DOHH2 (cell line): ENCODE data around the gene PPFIA1.

ENCODE experiments used
- H3F3A ChIP-seq: fragments of 200-600 bp; sonication (generic), shearing (Covaris generic); 2 replicates; pipeline ENCODE4 v1.6.0; 2016; ENCODE audit warnings: antibody characterized with exemption, mild to moderate bottlenecking; ENCODE audit not compliant: control insufficient read depth, insufficient read depth
- H3K27ac ChIP-seq: fragments of 200-600 bp; sonication (generic); 2 replicates; pipeline ENCODE4 v1.5.1; 2014; ENCODE audit warnings: low read depth, mild to moderate bottlenecking, low read length, moderate library complexity
- H3K27me3 ChIP-seq: fragments of 200-600 bp; sonication (generic); 2 replicates; pipeline ENCODE4 v1.6.1; 2014; ENCODE audit warnings: mild to moderate bottlenecking, low read length, mixed read lengths; ENCODE audit not compliant: control insufficient read depth
- H3K36me3 ChIP-seq: fragments of 200-600 bp; sonication (generic); 2 replicates; pipeline ENCODE4 v1.6.1; 2014; ENCODE audit warnings: mild to moderate bottlenecking, low read length, moderate library complexity, mixed read lengths; ENCODE audit not compliant: control insufficient read depth
- H3K4me1 ChIP-seq: fragments of 200-600 bp; sonication (generic); 2 replicates; pipeline ENCODE4 v1.6.1; 2014; ENCODE audit warnings: mild to moderate bottlenecking, low read length, mixed read lengths; ENCODE audit not compliant: control insufficient read depth
- H3K4me2 ChIP-seq: fragments of 200-600 bp; sonication (generic); 2 replicates; pipeline ENCODE4 v1.6.0; 2014; ENCODE audit warnings: mild to moderate bottlenecking, low read length, moderate library complexity
- H3K4me3 ChIP-seq: fragments of 200-600 bp; sonication (generic); 2 replicates; pipeline ENCODE4 v1.5.1; 2014; ENCODE audit warnings: mild to moderate bottlenecking, low read length, mixed read lengths
- H3K79me2 ChIP-seq: fragments of 200-600 bp; sonication (generic); 2 replicates; pipeline ENCODE4 v1.6.1; 2014; ENCODE audit warnings: mild to moderate bottlenecking, low read length, mixed read lengths; ENCODE audit not compliant: control insufficient read depth
- H3K9me2 ChIP-seq: fragments of 200-600 bp; sonication (generic); replicated peaks from 2 replicates; pipeline ENCODE4 v1.6.1; 2014; ENCODE audit warnings: mild to moderate bottlenecking, low read length, mixed read lengths; ENCODE audit not compliant: control insufficient read depth
- H3K9me3 ChIP-seq: fragments of 200-600 bp; sonication (generic); 2 replicates; pipeline ENCODE4 v1.6.1; 2014; ENCODE audit warnings: antibody characterized with exemption, low read length, mixed read lengths; ENCODE audit not compliant: control insufficient read depth, insufficient read depth
- H4K20me1 ChIP-seq: fragments of 200-600 bp; sonication (generic); 2 replicates; pipeline ENCODE4 v1.6.0; 2014; ENCODE audit warnings: low read depth, mild to moderate bottlenecking, antibody characterized with exemption, low read length, moderate library complexity; ENCODE audit not compliant: control insufficient read depth, insufficient read depth
- EZH2phosphoT487 ChIP-seq: fragments of 200-600 bp; sonication (generic); IDR thresholded peaks from 2 replicates; pipeline ENCODE4 v1.6.1; 2017; ENCODE audit warnings: borderline replicate concordance, mild to moderate bottlenecking, antibody characterized with exemption, low read length, moderate library complexity, mixed read lengths
- TF ChIP-seq, protein P1 (sequence below): fragments of 200-600 bp; sonication (generic); IDR thresholded peaks from one replicate; pipeline ENCODE4 v1.5.1; 2014; ENCODE audit warnings: antibody characterized with exemption, mild to moderate bottlenecking, low read depth, low read length; ENCODE audit not compliant: poor library complexity, severe bottlenecking

The PPFIA1 gene

DNA sequence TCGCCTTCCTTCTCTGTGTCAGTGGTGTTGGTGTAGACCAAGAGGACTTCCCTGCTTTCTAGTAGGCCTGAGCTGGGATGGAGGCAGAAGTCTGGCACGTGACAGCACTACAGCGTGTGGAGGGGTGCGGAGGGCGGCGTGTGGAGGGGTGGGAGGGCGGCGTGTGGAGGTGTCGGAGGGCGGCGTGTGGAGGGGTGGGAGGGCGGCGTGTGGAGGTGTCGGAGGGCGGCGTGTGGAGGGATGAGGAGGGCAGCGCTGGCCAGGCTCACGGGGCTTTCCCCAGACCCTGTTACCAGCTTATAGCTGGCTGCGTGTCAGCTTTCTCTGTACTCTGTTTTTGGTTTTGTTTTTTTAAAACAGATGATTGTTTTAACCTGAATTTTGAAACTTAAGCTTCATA is 82.1 kb downstream of the PPFIA1 start:
- Histone ChIP-seq H3K4me2 (no peak overlapping the region), H3K9me3 (no peaks in the 10 kb centered on the region), H3K4me3 (no peak overlapping the region), H3K9me2 (no peaks in the 10 kb centered on the region), H3K4me1 (no peaks in the 10 kb centered on the region), H3K27me3 (no peaks in the 10 kb centered on the region), H3K36me3 (peaks cover 56% of the 10 kb centered on the region), H3F3A (no peaks in the 10 kb centered on the region), H3K79me2 (no peaks in the 10 kb centered on the region), H4K20me1 (no peaks in the 10 kb centered on the region), H3K27ac (no peak overlapping the region)
- TF ChIP-seq EZH2phosphoT487 = no peak
- TF ChIP-seq, protein P1, sequence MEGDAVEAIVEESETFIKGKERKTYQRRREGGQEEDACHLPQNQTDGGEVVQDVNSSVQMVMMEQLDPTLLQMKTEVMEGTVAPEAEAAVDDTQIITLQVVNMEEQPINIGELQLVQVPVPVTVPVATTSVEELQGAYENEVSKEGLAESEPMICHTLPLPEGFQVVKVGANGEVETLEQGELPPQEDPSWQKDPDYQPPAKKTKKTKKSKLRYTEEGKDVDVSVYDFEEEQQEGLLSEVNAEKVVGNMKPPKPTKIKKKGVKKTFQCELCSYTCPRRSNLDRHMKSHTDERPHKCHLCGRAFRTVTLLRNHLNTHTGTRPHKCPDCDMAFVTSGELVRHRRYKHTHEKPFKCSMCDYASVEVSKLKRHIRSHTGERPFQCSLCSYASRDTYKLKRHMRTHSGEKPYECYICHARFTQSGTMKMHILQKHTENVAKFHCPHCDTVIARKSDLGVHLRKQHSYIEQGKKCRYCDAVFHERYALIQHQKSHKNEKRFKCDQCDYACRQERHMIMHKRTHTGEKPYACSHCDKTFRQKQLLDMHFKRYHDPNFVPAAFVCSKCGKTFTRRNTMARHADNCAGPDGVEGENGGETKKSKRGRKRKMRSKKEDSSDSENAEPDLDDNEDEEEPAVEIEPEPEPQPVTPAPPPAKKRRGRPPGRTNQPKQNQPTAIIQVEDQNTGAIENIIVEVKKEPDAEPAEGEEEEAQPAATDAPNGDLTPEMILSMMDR = no peak

DNA sequence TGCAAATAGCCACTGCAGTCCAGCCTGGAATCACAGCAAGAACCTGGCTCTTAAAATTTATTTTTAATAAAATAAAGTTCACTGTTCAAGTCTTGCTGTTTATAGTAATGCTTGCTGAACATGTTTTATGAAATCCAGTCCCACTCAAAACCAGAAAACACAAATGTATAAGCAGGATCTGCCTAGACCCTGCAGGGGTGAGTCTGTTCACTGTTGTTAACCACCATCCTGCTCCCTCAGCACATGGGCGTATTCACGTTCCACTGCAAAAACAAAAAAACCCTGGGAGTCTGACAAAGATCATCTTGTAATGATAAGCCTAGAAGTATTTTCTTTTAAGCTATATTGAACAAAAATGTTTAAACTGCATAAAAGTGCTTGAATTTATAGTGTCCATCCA is 82.8 kb downstream of the PPFIA1 start:
- Histone ChIP-seq H3K27me3 (no peaks in the 10 kb centered on the region), H3F3A (no peaks in the 10 kb centered on the region), H3K36me3 (peaks cover 56% of the 10 kb centered on the region), H3K4me1 (no peaks in the 10 kb centered on the region), H3K9me3 (no peaks in the 10 kb centered on the region), H3K4me2 (no peak overlapping the region), H3K9me2 (no peaks in the 10 kb centered on the region), H3K27ac (no peak overlapping the region), H4K20me1 (no peaks in the 10 kb centered on the region), H3K79me2 (no peaks in the 10 kb centered on the region), H3K4me3 (no peak overlapping the region)
- no peak for TF ChIP-seq EZH2phosphoT487
- TF ChIP-seq, protein P1 = no peak

DNA sequence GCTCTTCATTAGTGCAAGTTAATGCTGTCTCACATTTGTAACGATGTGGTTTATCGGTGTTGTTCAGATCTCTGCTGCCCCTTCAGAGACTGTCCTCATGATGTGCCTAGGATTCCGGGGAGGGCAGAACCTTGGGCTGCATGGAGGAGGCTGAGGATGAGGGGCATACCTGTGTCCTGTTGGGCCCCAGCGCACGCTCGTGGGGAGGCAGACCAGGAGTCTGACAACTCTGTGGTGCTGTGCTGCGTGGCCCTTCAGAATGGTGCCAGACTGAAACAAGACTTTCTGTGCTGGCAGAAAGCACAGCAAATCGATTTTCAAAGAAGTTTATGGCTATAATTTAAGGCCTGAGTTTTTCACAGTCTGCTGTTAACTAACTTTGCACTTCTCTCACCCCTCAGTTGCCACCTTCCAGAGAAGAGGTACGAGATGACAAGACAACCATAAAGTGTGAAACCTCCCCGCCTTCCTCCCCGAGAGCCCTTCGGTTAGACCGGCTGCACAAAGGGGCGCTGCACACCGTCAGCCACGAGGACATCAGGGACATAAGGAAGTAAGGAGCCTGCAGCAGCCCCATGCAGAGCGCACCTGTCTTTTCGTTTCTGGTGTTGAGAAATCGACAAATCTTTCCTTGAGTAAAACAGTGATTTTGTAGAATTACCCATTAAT is 83.5 kb downstream of the PPFIA1 start:
- Histone ChIP-seq H3K27me3 (no peaks in the 10 kb centered on the region), H3K4me2 (no peak overlapping the region), H3K36me3 (peaks cover 60% of the 10 kb centered on the region), H3K9me2 (no peaks in the 10 kb centered on the region), H4K20me1 (no peaks in the 10 kb centered on the region), H3F3A (no peaks in the 10 kb centered on the region), H3K9me3 (no peaks in the 10 kb centered on the region), H3K4me3 (no peak overlapping the region), H3K27ac (no peak overlapping the region), H3K79me2 (no peaks in the 10 kb centered on the region), H3K4me1 (no peaks in the 10 kb centered on the region)
- TF ChIP-seq, protein P1 = no peak
- TF ChIP-seq EZH2phosphoT487 = no peak
